ENCODE data around the gene DENND4B.

DENND4B gene

GRCh38 chr1:153945131-153945794, 1.3 kb downstream of the DENND4B start:
- peak in 11 of 51 donors; percentile 20 to 45 (median 34) for DNase-seq

- DNase-seq, result no peak
These were observed 1.7 kb downstream of the DENND4B start for GRCh38 chr1:153944827-153945117.

DNA sequence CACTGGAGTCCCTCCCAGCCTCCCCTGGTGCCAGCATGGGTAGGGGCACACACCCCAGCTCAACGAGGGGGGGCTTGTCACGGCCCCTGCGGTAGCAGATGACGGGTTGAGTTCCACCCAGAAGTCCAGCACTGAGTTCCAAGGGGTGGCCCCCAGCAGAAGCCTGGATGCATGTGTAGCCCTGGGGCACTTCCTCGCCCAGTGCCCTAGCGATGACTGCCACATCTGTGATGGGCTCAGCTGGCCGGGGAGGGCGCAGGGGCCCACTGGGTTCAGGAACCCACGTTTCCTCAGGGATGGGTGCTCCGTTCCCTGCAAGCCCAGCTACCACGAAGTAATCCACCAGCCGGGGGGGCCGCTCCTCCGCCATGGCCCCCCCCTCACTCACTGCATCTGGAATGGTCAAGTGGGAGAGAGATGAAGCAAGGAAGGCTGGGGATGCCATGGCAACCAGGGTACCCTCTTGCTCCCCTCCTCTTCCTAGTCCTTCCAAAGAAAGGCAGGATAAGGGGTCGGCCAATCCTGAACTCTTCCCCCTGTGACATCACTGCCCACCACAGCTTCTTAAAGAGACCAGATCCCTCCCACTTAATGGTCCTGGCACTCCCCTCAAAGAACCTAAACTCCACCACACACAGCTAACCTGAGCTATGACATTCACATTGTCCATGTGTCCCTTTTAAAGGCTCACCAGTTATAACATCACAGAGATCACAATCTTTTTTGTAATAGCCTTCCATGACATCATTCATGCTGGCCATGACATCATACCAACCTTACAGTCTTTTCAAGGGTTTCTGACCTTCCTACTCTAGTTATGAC, 2.3 kb downstream of the DENND4B start:
- no peak for DNase-seq

- DNase-seq, result no peak
These were observed 3.6 kb downstream of the DENND4B start for GRCh38 chr1:153942766-153943549.

DNA sequence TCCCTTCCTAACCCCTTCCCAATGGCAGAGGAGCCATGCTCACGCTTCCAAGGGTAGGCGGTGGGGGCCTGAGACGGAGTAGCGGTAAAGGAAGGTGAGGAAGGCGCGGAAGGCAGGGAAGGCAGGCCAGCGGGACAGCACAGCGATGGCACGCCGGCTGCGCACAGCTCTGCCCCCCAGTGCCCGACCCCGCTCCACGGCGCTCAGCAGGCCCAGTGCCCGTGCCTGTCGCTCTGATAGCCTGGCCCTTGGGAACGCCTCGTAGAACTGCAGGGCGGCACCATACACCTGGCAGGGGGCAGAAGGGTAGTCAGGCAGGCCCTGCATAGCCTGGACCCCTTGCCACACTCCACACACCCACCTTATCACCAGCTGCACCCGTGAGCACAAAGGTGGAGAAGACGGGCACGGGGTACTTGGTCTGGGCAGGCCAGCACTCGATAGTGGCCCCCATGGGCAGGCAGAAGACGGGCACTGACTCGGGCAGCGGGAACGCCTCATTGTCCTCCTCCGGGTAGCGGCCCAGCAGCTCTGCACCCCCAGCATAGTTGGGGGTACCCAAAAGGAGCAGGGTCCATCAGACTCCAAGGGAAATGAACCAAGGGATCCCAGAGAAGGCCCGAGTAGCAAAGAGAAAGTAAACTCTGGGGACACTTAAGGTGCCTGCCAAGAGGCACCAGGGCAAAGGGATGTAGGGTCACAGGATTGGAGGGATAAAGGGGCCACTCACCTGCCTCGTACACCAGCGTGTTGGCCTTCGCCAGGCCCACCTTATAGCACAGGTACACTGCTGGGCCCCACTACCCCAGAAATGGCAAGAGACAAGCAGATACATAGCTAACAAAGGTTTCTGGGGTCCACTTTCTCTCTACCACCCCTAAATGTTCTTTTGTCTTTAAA, 4.4 kb downstream of the DENND4B start:
- no peak for DNase-seq

DNA sequence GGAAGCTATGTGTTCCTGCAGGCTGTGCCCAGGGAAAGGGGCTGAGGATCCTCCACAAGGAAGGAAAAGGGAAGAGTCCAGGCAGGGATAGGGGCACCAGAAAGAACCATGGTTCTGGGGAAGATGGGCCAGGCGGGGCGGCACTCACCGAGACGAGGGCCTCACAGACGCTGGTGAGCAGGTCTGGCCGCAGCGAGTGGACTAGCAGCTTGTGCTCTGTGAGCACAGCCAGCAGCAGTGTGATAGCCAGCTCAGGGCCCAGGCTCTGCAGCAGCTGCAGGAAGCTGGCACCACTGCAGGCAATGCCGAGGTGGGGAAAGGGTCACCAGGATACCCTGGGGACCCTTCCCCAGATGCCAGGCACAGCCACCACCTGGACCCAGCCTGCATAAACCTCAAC, 5.8 kb downstream of the DENND4B start:
- DNase-seq, result no peak

- no peak for DNase-seq
These were observed 7.0 kb downstream of the DENND4B start for GRCh38 chr1:153939476-153939875.

DNA sequence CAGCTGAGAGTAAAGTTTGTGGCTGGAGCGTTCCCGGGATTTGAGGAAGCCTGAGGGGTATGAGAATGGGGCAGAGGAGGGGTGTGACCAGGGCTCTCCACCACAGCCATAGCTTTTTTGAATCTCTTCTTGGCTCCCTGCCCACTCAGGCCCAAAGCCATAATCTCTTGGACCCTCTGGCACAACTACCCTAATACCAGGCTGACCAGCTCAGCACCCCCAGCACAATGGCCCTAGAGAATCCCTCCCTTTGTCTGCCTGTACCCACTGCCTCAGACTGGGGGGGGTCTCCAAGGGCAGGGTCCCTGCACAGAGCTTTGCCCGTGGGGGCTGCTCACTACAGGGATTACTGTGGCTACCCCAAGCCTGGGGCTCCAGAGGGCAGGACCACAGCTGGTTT, 7.5 kb downstream of the DENND4B start:
- DNase-seq, result no peak

DNA sequence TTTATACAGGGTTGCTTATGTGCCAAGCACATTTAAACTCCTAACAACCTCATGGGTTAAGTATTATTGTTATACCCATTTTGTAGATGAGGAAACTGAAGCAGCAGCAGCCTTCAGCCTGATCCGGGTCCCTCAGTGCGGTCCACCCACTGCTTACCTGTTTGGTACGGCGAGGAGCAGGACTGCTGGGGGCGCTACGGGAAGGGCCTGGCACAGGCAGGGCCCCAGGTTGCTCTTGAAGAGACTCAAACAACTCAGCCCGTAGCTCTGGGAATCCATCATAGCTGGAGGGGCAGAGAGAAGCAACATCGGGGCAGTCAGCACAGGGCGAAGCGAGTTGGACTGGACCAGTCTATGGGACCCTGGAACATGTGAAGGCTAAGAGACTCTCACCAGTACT, 9.2 kb downstream of the DENND4B start:
- no peak for DNase-seq

DNA sequence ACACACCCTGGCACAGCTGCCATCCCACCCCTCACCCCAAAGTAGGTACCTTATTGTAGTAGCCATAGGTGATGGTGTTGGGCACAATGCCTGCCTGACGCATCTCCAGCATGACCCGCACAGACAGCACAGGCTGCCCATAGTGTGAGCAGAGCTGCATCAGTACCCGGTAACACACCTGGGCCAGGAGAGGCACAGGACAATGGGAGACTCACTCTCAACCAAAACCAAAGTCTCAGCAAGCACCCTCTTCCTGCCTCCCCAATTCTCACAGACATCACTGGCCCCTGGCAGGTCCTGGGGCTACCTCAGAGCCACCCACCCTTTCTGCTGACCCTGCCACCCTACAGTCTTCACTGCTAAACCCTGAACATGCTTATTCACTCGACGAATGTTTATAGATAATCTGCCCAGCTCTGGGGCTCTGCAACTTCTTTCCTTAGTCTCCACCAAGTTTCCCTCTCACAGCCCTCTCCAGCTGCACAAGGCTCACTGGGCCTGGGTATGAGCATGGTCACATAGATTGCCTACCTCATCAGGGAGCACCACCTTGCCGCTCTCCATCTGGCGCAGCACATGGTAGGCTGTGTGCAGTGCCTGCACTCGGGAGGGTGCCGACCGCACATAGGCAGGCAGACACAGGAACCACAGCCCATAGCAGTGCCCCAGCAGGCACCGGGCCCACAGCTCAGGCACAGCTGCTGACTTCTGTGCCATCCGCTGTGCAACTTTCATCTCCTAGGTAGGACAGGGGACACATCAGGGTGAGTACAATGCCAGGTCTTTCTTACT, 10.3 kb downstream of the DENND4B start:
- no peak for DNase-seq

DNA sequence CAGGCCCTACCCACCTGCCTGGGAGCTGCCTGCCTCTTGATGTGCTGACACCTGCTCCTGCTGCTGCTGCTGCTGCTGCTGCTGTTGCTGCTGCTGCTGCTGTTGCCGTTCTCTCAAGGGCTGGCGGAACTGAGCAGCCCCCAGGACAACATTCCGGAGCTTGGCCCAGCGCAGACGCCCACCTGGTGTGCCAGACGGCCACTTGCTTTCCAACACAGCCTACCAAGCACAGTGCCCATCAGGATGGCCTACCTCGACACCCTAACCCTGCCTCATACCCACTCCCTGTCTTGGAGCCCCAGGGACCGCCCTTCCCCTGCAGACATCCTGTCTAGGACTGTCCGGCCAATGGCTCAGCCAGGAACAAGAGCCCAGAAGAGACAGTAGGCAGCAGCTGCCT, 11.8 kb downstream of the DENND4B start:
- DNase-seq, result no peak

DNA sequence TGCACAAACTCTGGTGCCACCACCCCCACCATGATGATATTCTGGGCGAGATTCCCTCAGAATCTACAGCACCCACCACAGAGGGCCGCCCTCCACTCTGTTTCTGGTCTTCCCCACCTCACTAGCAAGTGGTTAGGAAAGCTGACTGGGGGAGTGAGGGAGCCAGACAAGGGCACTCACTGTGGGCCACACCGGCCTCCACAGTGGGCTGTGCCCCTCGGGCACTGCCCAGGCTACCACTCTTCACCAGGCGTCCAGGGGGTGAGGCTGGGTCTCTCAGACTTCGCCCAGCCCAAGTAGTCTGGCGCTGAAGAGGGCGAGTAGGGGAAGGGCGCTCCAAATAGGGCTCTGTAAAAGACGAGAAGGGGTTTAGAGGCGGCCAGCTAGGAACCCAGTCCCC, 12.6 kb downstream of the DENND4B start:
- DNase-seq, result no peak

DNA sequence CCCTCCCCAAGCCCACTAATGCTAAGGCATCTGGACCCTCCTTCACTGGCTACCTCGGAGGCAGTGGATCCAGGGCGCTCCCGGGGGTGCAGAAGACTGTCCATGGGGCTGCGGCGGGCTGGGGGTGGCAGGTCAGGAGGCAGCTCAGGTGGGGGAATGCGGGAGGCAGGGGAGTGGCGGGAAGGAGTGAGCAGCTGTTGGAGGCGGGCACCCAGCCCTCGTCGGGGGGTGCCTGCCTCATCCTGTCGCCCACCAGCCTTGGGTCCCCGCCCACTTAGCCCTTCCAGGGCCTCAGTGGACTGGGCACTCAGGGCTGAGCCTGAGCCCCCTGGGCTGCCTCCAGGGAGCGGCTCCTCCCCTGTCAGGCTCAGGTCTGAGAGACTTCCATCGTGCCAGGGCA, 13.1 kb downstream of the DENND4B start:
- DNase-seq, result no peak

DNA sequence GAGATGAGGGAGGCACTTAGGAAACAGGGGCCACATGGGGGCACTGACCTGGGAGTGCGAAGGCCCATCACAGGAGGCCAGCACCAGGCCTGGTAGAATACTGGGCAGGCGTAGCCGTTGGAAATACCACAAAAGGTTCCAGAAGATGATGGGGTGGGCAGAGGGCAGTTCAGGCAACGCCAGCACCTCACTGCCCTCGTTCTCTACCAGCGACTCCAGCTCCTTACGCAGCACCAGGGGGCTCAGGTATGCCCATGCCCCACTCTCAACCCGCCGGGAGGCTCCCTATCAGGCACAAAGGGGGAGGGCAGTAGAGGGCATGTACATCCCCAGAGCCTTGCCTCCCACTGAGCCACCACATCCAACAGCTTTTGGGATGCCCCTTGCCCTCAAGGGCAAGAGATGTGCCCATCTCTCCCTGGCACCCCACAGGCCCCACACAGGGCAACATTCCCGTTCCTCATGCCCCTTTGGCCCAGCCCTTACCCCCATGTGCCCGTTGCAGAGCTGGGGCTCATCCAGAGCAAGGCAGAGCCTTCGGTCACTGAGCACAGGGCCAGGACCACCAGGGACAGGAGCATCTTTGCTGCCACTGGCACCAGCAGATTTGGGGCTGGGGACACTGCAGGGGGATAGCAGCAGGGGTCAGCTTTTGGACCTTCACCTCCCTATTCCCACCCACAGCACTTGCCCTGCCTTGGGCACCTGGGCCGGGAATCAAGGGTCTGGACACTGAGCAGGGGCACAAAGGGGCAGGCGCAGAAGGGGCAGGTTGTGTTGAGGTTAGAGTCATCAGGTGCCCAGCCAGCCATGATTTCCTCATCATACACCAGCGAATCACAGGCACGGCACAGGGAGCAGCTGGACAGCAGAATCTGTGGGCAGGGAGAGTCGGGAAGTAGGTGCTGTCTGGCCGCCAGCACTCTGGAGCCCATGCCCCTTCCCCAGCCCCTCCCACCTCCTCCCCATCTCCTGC, 14.1 kb downstream of the DENND4B start:
- no peak for DNase-seq

GRCh38 chr1:153929981-153930948, 16.3 kb downstream of the DENND4B start:
- peak in 4 of 51 donors; percentile 7 to 22 (median 14) for DNase-seq

- no peak for DNase-seq
These were observed 17.1 kb downstream of the DENND4B start for GRCh38 chr1:153929426-153929825.

DNA sequence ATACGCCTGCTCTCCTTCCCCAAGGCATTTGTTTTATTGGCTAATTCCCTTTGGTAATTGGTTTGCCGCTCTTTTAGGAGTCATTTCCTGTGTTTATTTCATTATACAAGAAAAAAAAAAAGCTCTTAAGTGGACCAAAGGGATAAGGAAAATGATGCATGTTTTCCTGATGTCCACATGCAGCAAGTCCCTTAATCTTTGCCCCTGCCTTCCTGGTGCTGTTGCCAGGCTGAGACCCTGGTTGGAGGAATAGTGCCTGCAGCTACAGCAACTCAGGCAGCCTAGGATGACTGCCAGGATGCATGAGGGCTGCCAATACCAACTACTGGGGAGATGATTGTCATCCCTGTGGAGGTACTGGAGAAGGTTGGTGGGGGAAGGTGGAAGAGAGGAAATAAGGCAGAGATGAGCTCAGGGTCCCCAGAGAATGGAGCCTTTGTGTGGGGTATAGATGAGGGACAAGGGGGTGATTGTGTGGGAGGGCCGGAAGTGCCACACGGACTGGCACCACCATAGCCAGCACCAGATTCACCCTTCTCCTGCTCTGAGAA, 17.7 kb downstream of the DENND4B start:
- peak in 41 of 51 donors; percentile 4 to 91 (median 58) for DNase-seq

GRCh38 chr1:153928245-153928644, 18.3 kb downstream of the DENND4B start:
- DNase-seq, result peak in 1 of 51 donors; percentile 27
